ENCODE measurements around the gene ARHGAP6. TPM values are rescaled to one million over a fixed set of nuclear protein-coding genes. Genes with fewer than 3 reads are reported as not detected.
A peak's percentile ranks its signal among the peaks of the same experiment; 100 is the strongest.

Gene ARHGAP6
- total and polyA plus RNA-seq, 9 of the 15 experiments (the other 6 are each of a cell fraction or from before 2014, with no cell fraction given): 12.5 to 63.6 (median 41.8) TPM

DNA sequence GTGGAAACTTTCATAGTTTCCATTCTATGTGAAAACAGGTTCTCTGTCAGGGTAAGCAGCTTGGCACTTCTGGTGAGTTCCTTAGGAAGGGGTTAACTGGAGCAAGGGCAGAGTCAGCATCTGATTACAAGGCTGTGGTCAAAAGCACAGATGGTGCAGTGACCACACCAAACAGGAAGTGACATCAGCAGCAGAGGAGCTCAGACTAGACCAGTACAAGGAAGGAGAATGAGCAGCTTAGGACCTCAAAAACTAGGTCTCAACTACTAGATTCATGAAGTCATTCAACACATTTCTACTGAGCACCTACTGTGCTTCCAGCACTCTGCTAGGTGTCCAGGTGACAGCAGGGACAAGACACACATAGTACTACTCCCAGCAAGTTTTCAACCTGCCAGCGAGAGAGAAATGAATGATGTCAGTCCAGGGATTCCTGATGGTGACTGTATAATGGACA, 242.3 kb downstream of the ARHGAP6 start (continued):
- no peak for TF ChIP-seq RAD21 (CRISPR knock-in tag; conservative IDR thresholded peaks at IDR 0.05 in 1 of 2, IDR thresholded peaks at IDR 0.05 in 1 of 2)
- TF ChIP-seq, protein P1, sequence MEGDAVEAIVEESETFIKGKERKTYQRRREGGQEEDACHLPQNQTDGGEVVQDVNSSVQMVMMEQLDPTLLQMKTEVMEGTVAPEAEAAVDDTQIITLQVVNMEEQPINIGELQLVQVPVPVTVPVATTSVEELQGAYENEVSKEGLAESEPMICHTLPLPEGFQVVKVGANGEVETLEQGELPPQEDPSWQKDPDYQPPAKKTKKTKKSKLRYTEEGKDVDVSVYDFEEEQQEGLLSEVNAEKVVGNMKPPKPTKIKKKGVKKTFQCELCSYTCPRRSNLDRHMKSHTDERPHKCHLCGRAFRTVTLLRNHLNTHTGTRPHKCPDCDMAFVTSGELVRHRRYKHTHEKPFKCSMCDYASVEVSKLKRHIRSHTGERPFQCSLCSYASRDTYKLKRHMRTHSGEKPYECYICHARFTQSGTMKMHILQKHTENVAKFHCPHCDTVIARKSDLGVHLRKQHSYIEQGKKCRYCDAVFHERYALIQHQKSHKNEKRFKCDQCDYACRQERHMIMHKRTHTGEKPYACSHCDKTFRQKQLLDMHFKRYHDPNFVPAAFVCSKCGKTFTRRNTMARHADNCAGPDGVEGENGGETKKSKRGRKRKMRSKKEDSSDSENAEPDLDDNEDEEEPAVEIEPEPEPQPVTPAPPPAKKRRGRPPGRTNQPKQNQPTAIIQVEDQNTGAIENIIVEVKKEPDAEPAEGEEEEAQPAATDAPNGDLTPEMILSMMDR (IDR thresholded peaks at IDR 0.05 in 2 of 3, conservative IDR thresholded peaks at IDR 0.05 in 1 of 3; ENCODE audit: insufficient read depth in 2 of 3, low read depth in 1 of 3, low read length in 3 of 3): no peak
- TF ChIP-seq MTF1 (CRISPR knock-in tag; IDR thresholded peaks at IDR 0.05; ENCODE audit: borderline replicate concordance): no peak
- TF ChIP-seq CREM (IDR thresholded peaks at IDR 0.05; ENCODE audit: low read depth): peak; percentile 95
- TF ChIP-seq DPF2 (IDR thresholded peaks at IDR 0.05): peak; percentile 76
- TF ChIP-seq BRCA1 (IDR thresholded peaks at IDR 0.05): no peak
- no peak for TF ChIP-seq BRCA1 (CRISPR knock-in tag; IDR thresholded peaks at IDR 0.05)
- no peak for TF ChIP-seq PTBP1 (IDR thresholded peaks at IDR 0.05; ENCODE audit: low read depth, low read length)
- TF ChIP-seq ZNF583 (CRISPR knock-in tag; IDR thresholded peaks at IDR 0.05): no peak
- no peak for TF ChIP-seq BDP1 (IDR thresholded peaks at IDR 0.05; ENCODE audit: insufficient read depth, insufficient read length)
- TF ChIP-seq PPARD (CRISPR knock-in tag; IDR thresholded peaks at IDR 0.05): no peak
- no peak for TF ChIP-seq ZZZ3 (IDR thresholded peaks at IDR 0.05)
- no peak for TF ChIP-seq KAT7 (CRISPR knock-in tag; IDR thresholded peaks at IDR 0.05; ENCODE audit: borderline replicate concordance)
- no peak for TF ChIP-seq ILF3 (IDR thresholded peaks at IDR 0.05; ENCODE audit: borderline replicate concordance)
- TF ChIP-seq ESRRB (CRISPR knock-in tag; IDR thresholded peaks at IDR 0.05; ENCODE audit: borderline replicate concordance): no peak
- no peak for TF ChIP-seq SAP30 (IDR thresholded peaks at IDR 0.05; ENCODE audit: borderline replicate concordance, insufficient read depth, low read depth, low read length, poor library complexity, severe bottlenecking)
- TF ChIP-seq MTA3 (IDR thresholded peaks at IDR 0.05; ENCODE audit: borderline replicate concordance): peak; percentile 85
- no peak for TF ChIP-seq U2AF2 (optimal IDR thresholded peaks at IDR 0.05; ENCODE audit: low read depth, low read length)
- TF ChIP-seq ZBTB7A (IDR thresholded peaks at IDR 0.05; ENCODE audit: borderline replicate concordance, control insufficient read depth, low read depth, low read length): no peak
- TF ChIP-seq KLF16 (IDR thresholded peaks at IDR 0.05): no peak
- TF ChIP-seq NCOA4 (IDR thresholded peaks at IDR 0.05; ENCODE audit: partially characterized antibody): no peak
- TF ChIP-seq, protein P2, sequence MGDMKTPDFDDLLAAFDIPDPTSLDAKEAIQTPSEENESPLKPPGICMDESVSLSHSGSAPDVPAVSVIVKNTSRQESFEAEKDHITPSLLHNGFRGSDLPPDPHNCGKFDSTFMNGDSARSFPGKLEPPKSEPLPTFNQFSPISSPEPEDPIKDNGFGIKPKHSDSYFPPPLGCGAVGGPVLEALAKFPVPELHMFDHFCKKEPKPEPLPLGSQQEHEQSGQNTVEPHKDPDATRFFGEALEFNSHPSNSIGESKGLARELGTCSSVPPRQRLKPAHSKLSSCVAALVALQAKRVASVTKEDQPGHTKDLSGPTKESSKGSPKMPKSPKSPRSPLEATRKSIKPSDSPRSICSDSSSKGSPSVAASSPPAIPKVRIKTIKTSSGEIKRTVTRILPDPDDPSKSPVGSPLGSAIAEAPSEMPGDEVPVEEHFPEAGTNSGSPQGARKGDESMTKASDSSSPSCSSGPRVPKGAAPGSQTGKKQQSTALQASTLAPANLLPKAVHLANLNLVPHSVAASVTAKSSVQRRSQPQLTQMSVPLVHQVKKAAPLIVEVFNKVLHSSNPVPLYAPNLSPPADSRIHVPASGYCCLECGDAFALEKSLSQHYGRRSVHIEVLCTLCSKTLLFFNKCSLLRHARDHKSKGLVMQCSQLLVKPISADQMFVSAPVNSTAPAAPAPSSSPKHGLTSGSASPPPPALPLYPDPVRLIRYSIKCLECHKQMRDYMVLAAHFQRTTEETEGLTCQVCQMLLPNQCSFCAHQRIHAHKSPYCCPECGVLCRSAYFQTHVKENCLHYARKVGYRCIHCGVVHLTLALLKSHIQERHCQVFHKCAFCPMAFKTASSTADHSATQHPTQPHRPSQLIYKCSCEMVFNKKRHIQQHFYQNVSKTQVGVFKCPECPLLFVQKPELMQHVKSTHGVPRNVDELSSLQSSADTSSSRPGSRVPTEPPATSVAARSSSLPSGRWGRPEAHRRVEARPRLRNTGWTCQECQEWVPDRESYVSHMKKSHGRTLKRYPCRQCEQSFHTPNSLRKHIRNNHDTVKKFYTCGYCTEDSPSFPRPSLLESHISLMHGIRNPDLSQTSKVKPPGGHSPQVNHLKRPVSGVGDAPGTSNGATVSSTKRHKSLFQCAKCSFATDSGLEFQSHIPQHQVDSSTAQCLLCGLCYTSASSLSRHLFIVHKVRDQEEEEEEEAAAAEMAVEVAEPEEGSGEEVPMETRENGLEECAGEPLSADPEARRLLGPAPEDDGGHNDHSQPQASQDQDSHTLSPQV (IDR thresholded peaks at IDR 0.05): peak; percentile 94
- TF ChIP-seq ZNF354B (CRISPR knock-in tag; IDR thresholded peaks at IDR 0.05): no peak
- TF ChIP-seq ZNF778 (CRISPR knock-in tag; IDR thresholded peaks at IDR 0.05): no peak
- no peak for TF ChIP-seq CHCHD3 (CRISPR knock-in tag; IDR thresholded peaks at IDR 0.05)
- no peak for TF ChIP-seq RBM34 (IDR thresholded peaks at IDR 0.05; ENCODE audit: borderline replicate concordance, insufficient read depth, low read length)
- no peak for TF ChIP-seq CHD2 (IDR thresholded peaks at IDR 0.05; ENCODE audit: low read depth, low read length)
